HEK293T (cell line): Measurements from ENCODE around the gene TTLL11.

Source experiments
- CTCF ChIA-PET: fragments of 350-600 bp; formaldehyde crosslinking; extraction: SDS; loops from one replicate; lab custom pipeline; 2021; ENCODE audit warnings: antibody characterized with exemption, inconsistent platforms; lab: Yijun Ruan, JAX
- POLR2A ChIA-PET: fragments of 350-600 bp; formaldehyde crosslinking; extraction: SDS; loops from one replicate; lab custom pipeline; 2020; ENCODE audit warnings: antibody characterized with exemption, inconsistent platforms; lab: Yijun Ruan, JAX
- DNase-seq: peaks from one replicate; pipeline ENCODE4 v3.0.0; 2012; ENCODE audit warnings: mixed read lengths; ENCODE audit errors: extremely low spot score
- ARNT ChIP-seq: fragments of 450-650 bp; IDR thresholded peaks from 2 replicates; pipeline ENCODE4 v1.6.1; 2017; ENCODE audit warnings: mild to moderate bottlenecking
- BHLHE40 ChIP-seq: fragments of 450-650 bp; IDR thresholded peaks from 2 replicates; pipeline ENCODE4 v1.6.1; 2016; ENCODE audit warnings: mild to moderate bottlenecking, moderate library complexity, borderline replicate concordance
- CTBP1 ChIP-seq: fragments of 450-650 bp; IDR thresholded peaks from 2 replicates; pipeline ENCODE4 v1.6.1; 2016; ENCODE audit warnings: borderline replicate concordance
- ELF4 ChIP-seq: fragments of 450-650 bp; IDR thresholded peaks from 2 replicates; pipeline ENCODE4 v1.6.1; 2017; ENCODE audit warnings: antibody characterized with exemption
- FOXA1 ChIP-seq: fragments of 450-650 bp; IDR thresholded peaks from 2 replicates; pipeline ENCODE4 v1.6.1; 2016; ENCODE audit warnings: mild to moderate bottlenecking
- FOXK2 ChIP-seq: fragments of 450-650 bp; IDR thresholded peaks from 2 replicates; pipeline ENCODE4 v1.6.1; 2016; ENCODE audit warnings: mild to moderate bottlenecking
- FOXM1 ChIP-seq: fragments of 450-650 bp; IDR thresholded peaks from 2 replicates; pipeline ENCODE4 v1.6.1; 2017; ENCODE audit warnings: mild to moderate bottlenecking, borderline replicate concordance
- HDGF ChIP-seq: fragments of 450-650 bp; IDR thresholded peaks from 2 replicates; pipeline ENCODE4 v1.6.1; 2017; ENCODE audit warnings: antibody characterized with exemption, borderline replicate concordance
- L3MBTL2 ChIP-seq: fragments of 450-650 bp; conservative IDR thresholded peaks from 2 replicates; pipeline ENCODE4 v1.6.1; 2016; ENCODE audit warnings: mild to moderate bottlenecking
- LEF1 ChIP-seq: fragments of 450-650 bp; IDR thresholded peaks from 2 replicates; pipeline ENCODE4 v1.6.1; 2017; ENCODE audit warnings: mild to moderate bottlenecking, borderline replicate concordance
- NFRKB ChIP-seq: fragments of 450-650 bp; IDR thresholded peaks from 2 replicates; pipeline ENCODE4 v1.6.1; 2016; ENCODE audit warnings: mild to moderate bottlenecking, moderate library complexity
- PKNOX1 ChIP-seq: fragments of 450-650 bp; IDR thresholded peaks from 2 replicates; pipeline ENCODE4 v1.6.1; 2016
- SP1 ChIP-seq: fragments of 450-650 bp; IDR thresholded peaks from 2 replicates; pipeline ENCODE4 v1.6.1; 2017
- SUZ12 ChIP-seq: fragments of 450-650 bp; IDR thresholded peaks from 2 replicates; pipeline ENCODE4 v1.6.1; 2016; ENCODE audit warnings: mild to moderate bottlenecking
- TARDBP ChIP-seq: fragments of 450-650 bp; IDR thresholded peaks from 2 replicates; pipeline ENCODE4 v1.6.1; 2016
- ZNF384 ChIP-seq: fragments of 450-650 bp; IDR thresholded peaks from 2 replicates; pipeline ENCODE4 v1.6.1; 2016

TTLL11 gene

GRCh38 chr9:121781701-121782464, 311.2 kb downstream of the TTLL11 start:
- ChIA-PET POLR2A (no interaction called here), CTCF (no interaction called here)
- no peak for TF ChIP-seq ELF4
- no peak for TF ChIP-seq BHLHE40
- TF ChIP-seq LEF1: no peak
- no peak for TF ChIP-seq PKNOX1
- no peak for TF ChIP-seq ZNF384
- TF ChIP-seq FOXM1: no peak
- TF ChIP-seq FOXA1: no peak
- no peak for DNase-seq

GRCh38 chr9:121781145-121781548, 312.0 kb downstream of the TTLL11 start:
- TF ChIP-seq HDGF (no peak), FOXM1 (no peak), PKNOX1 (no peak), ARNT (no peak), BHLHE40 (no peak), ELF4 (no peak), CTBP1 (no peak), SUZ12 (no peak), FOXA1 (no peak)
- no peak for DNase-seq
- ChIA-PET CTCF (no interaction called here), POLR2A (no interaction called here)

GRCh38 chr9:121780177-121781040, 312.7 kb downstream of the TTLL11 start:
- TF ChIP-seq PKNOX1 (no peak), FOXA1 (no peak), ZNF384 (no peak), SUZ12 (no peak), L3MBTL2 (no peak), FOXM1 (no peak), LEF1 (no peak), ARNT (no peak), HDGF (no peak), NFRKB (no peak), TARDBP (no peak), ELF4 (no peak), SP1 (no peak), FOXK2 (no peak), BHLHE40 (no peak), CTBP1 (no peak)
- DNase-seq: no peak
- CTCF ChIA-PET: no interaction called here
- POLR2A ChIA-PET: no interaction called here

- TF ChIP-seq HDGF: no peak
- no peak for TF ChIP-seq SUZ12
- no peak for TF ChIP-seq FOXA1
- TF ChIP-seq ZNF384: no peak
- no peak for TF ChIP-seq TARDBP
- no peak for TF ChIP-seq LEF1
- TF ChIP-seq ARNT: no peak
- no peak for TF ChIP-seq L3MBTL2
- no peak for TF ChIP-seq SP1
- no peak for TF ChIP-seq FOXK2
- TF ChIP-seq NFRKB: no peak
- no peak for TF ChIP-seq CTBP1
- no peak for TF ChIP-seq BHLHE40
- no peak for TF ChIP-seq FOXM1
- no peak for TF ChIP-seq ELF4
- no peak for TF ChIP-seq PKNOX1
- POLR2A ChIA-PET: no interaction called here
- DNase-seq: no peak
These were observed 313.6 kb downstream of the TTLL11 start for GRCh38 chr9:121779381-121780117.

More at GRCh38 chr9:121779381-121780117, 313.6 kb downstream of the TTLL11 start:
- CTCF ChIA-PET: no interaction called here
